Loucy (cell line): ENCODE results near the gene MMRN2.

ENCODE experiments used
- EZH2phosphoT487 ChIP-seq: fragments of 200-600 bp; IDR thresholded peaks from 2 replicates; pipeline ENCODE4 v1.6.1; 2018; ENCODE audit warnings: antibody characterized with exemption, mild to moderate bottlenecking, moderate library complexity, borderline replicate concordance
- TF ChIP-seq, protein P1 (sequence below): fragments of 200-600 bp; sonication (generic); conservative IDR thresholded peaks from 2 replicates; pipeline ENCODE4 v1.5.1; 2014; ENCODE audit warnings: mild to moderate bottlenecking, antibody characterized with exemption, low read length

DNA sequence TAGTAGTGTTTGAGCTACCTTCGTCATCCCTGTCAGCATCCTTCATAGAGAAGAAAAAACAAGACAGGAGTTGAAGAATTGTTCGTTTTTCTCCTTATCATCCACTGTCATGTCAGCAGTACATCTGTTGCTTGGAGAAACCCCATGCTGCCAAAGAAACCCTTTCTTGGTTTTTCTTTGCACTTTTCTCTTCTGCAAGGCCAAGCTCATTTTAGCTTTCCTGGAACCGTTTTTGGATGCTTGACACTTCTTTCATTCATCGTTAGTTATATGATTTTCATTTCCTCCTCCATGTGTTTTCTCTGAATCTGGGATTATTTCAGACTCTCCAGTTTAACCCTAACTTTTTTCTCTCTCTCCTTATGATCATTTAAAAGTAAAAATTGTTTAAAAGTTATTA lies 58.9 kb downstream of the MMRN2 start:
- TF ChIP-seq, protein P1, sequence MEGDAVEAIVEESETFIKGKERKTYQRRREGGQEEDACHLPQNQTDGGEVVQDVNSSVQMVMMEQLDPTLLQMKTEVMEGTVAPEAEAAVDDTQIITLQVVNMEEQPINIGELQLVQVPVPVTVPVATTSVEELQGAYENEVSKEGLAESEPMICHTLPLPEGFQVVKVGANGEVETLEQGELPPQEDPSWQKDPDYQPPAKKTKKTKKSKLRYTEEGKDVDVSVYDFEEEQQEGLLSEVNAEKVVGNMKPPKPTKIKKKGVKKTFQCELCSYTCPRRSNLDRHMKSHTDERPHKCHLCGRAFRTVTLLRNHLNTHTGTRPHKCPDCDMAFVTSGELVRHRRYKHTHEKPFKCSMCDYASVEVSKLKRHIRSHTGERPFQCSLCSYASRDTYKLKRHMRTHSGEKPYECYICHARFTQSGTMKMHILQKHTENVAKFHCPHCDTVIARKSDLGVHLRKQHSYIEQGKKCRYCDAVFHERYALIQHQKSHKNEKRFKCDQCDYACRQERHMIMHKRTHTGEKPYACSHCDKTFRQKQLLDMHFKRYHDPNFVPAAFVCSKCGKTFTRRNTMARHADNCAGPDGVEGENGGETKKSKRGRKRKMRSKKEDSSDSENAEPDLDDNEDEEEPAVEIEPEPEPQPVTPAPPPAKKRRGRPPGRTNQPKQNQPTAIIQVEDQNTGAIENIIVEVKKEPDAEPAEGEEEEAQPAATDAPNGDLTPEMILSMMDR = no peak
- TF ChIP-seq EZH2phosphoT487 = no peak
